RWPE2 (cell line): ENCODE data around the gene ADAR.
A peak's percentile ranks its signal among the peaks of the same experiment; 100 is the strongest.

Experiments used
- ATAC-seq: fragments of 200-7000 bp; cut with Tn5 transposase; 3 replicates; pipeline ENCODE4 v1.9.1; 2021; ENCODE audit warnings: low read depth
- DNase-seq: peaks from one replicate; pipeline ENCODE4 v3.0.0-alpha.2; 2020; ENCODE audit warnings: low spot score
- H3K27ac ChIP-seq: fragments of 450-650 bp; 2 replicates; pipeline ENCODE4 v1.5.1; 2017; ENCODE audit warnings: mild to moderate bottlenecking; ENCODE audit not compliant: poor library complexity, severe bottlenecking
- H3K27me3 ChIP-seq: fragments of 250-450 bp; sonication (Bioruptor Pico); 2 replicates; pipeline ENCODE4 v1.5.1; 2021; ENCODE audit warnings: mild to moderate bottlenecking, moderate library complexity; ENCODE audit not compliant: insufficient read depth, poor library complexity, severe bottlenecking
- H3K36me3 ChIP-seq: fragments of 250-450 bp; sonication (Bioruptor Pico); 2 replicates; pipeline ENCODE4 v1.5.1; 2020; ENCODE audit warnings: low read depth, mild to moderate bottlenecking, moderate library complexity
- H3K4me1 ChIP-seq: fragments of 250-450 bp; sonication (Bioruptor Pico); 2 replicates; pipeline ENCODE4 v1.5.1; 2021; ENCODE audit warnings: mild to moderate bottlenecking, moderate library complexity; ENCODE audit not compliant: insufficient read depth, poor library complexity, severe bottlenecking
- H3K4me3 ChIP-seq: fragments of 250-450 bp; sonication (Bioruptor Pico); 2 replicates; pipeline ENCODE4 v1.5.1; 2021; ENCODE audit warnings: mild to moderate bottlenecking, moderate library complexity; ENCODE audit not compliant: severe bottlenecking
- H3K9me3 ChIP-seq: fragments of 250-450 bp; sonication (Bioruptor Pico); 2 replicates; pipeline ENCODE4 v1.5.1; 2021; ENCODE audit warnings: mild to moderate bottlenecking, moderate library complexity; ENCODE audit not compliant: severe bottlenecking
- CTCF ChIP-seq: fragments of 450-650 bp; IDR thresholded peaks from one replicate; pipeline ENCODE4 v1.5.1; 2017; ENCODE audit warnings: mild to moderate bottlenecking, moderate library complexity; ENCODE audit not compliant: poor library complexity, severe bottlenecking

The ADAR gene

GRCh38 chr1:154533952-154534844 lies 73.8 kb downstream of the ADAR start:
- Histone ChIP-seq H3K27ac (no peak overlapping the region), H3K4me1 (no peaks in the 10 kb centered on the region), H3K36me3 (no peaks in the 10 kb centered on the region), H3K27me3 (no peaks in the 10 kb centered on the region), H3K4me3 (no peak overlapping the region), H3K9me3 (no peaks in the 10 kb centered on the region)
- ATAC-seq (peak; percentile 80), DNase-seq (no peak)
- peak; percentile 85 for TF ChIP-seq CTCF
